Endometrial microvascular endothelial cells (primary cell): ENCODE results near the gene CA12. TPM values are rescaled to one million over a fixed set of nuclear protein-coding genes. Genes with fewer than 3 reads are reported as not detected.

Experiments
- in situ Hi-C: cut with HindIII; loops from 2 replicates; pipeline ENCODE4 v1.10.0; 2017; ENCODE audit warnings: low sequenced_read_pairs, low pct_unique_long_range_greater_than_20kb; ENCODE audit errors: inconsistent ontology term
- total RNA-seq: library from RNA; depleted of rRNA; stranded (reverse); fragments of >200 nt; gene quantifications from one replicate; pipeline ENCODE4 v1.2.3, GENCODE V29; 2015; ENCODE audit errors: inconsistent ontology term

CA12 gene
- total RNA-seq, 1 donor from 2014 or later, result 1.3 TPM

DNA sequence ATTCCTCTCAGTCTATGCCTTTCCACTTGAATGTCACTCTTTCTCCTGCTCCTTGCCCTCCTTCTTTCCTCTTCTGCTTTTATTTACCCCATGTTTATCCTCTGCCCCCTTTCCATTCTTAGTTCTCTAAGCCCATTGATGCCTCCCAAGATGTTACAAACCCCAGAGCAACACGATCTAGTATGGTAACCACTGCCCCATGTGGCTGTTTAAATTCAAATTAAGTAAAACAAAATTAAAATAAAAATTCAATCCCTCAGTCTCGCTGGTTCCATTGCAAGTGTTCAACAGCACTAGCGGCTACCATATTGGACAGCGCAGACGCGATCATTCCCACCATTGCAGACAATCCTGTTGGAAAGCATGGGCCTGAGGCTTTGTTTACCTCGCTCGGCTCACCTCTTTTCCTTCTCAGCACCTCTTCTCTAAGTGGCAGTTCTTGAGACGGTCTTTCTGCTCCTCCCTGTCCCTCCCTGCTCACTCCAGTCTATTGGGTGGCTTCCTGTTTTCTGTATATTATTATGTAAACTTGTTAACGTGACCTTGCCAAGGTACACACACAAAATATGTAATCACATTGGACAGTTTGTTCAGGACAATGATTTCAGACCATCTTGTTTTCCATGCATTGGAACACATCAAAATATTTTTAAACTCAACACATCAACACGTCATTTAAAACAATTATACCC is 21.8 kb upstream of the CA12 start:
- in situ Hi-C loops, result no loop called here

DNA sequence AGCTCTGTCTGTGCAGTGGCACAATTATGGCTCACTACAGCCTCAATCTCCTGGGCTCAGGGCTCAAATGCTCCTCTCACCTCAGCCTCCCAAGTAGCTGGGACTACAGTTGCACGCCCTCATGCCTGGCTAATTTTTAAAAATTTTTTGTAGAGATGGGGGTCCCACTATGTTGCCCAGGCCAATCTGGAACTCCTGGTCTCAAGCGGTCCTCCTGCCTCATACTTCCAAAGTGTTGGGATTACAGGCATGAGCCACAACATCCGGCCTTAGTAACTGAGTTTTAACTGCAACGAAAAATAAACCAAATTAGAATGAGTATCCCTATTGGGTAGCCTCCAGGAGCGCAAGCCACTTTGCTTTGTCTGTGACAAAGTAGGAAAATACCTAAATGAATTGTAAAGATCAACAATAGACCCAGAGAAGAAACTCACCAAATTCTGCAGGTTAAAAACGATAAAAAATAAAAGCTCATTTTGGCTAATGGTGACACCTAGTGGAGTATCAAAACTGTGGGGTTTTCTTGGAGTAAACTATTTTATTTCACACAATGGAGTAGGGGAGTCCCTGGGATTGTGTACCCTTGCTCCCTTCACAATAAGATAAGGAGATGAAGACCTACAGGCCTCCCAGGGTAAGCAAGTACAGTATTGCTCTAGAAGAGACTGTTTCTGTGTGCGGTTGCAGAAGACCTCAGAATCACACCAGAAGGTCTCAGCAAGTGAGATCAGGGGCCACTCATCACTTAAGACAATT is 21.0 kb upstream of the CA12 start:
- in situ Hi-C loops, result no loop called here

- in situ Hi-C loops, result no loop called here
Measured at GRCh38 chr15:63401714-63402497, 20.3 kb upstream of the CA12 start.

DNA sequence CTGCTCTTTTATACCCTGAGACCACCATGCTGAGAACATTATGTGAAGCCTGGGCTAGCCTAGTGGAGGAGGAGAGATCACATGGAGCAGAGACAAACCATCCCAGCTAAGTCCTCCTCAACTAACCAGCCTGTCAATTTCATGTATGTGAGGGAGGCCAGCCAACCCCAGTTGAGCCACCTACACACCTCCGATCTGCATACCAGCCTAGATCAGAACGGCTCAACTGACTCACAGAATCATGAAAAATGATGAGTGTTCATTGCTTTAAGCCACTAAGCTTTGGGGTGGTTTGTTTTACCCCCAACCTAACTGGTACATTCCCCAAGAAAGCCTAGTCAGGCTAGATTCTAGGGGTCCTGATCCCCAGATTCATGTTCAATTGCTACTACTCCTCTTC is 19.4 kb upstream of the CA12 start:
- in situ Hi-C loops, result no loop called here

- in situ Hi-C loops, result no loop called here
Measured at GRCh38 chr15:63398456-63398855, 16.8 kb upstream of the CA12 start.

DNA sequence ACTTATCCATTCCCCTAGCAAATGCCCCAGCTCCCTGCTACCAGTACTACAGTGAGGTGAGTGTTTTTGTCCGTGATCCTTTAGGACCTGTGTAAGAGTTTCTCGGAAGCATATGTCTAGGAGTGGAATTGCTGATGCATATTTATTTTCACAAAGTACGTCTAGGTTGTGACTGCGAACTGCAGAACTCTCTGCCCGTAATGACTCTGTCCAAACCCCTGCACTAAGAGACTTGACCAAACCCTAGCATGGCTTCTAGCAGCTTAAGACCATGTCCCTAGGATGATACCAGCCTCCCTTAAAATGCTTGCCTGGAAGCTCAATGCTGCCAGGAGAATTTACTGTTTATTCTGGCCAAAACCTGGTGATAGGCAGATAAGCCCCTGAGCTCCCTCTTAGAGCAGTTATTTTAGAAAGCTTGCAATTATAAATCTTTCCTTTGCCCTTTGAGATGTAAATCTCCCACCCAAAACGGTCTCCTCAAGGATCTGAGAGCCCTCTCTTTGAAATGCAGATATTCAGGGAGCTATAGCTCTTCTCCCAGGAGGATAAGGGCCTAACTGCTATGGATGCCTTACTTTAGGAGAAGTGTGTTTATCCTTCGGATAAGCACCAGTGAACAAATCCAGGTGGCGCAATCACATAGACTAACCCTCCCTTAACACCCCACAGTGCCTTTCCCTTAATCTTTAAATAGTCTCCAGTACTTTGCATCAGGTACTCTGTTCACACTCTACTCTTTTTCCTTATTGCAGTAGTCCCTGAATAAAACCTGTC is 14.7 kb upstream of the CA12 start:
- in situ Hi-C loops, result no loop called here

DNA sequence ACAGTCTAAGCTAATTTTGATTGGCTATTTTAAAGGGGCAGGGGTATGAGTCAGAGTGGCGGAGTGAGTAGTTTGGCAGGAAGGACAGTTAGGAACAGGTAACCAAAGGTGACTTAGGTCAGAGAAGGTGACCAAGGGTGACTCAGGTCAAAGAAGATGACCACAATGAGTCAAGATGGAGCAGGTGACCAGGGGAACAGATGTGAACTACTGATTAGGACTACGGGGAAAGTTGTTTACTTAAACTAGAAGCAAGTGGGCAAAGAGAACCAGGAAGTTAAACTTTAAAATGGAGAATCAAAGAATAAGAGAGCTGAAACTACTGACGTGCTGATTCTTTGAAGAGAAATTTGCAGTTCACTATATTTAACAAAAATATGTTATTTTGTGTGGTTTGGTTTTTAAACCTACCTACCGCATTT is 14.1 kb upstream of the CA12 start:
- in situ Hi-C loops, result no loop called here

- in situ Hi-C loops, result no loop called here
Measured at GRCh38 chr15:63392361-63393009, 10.8 kb upstream of the CA12 start.

DNA sequence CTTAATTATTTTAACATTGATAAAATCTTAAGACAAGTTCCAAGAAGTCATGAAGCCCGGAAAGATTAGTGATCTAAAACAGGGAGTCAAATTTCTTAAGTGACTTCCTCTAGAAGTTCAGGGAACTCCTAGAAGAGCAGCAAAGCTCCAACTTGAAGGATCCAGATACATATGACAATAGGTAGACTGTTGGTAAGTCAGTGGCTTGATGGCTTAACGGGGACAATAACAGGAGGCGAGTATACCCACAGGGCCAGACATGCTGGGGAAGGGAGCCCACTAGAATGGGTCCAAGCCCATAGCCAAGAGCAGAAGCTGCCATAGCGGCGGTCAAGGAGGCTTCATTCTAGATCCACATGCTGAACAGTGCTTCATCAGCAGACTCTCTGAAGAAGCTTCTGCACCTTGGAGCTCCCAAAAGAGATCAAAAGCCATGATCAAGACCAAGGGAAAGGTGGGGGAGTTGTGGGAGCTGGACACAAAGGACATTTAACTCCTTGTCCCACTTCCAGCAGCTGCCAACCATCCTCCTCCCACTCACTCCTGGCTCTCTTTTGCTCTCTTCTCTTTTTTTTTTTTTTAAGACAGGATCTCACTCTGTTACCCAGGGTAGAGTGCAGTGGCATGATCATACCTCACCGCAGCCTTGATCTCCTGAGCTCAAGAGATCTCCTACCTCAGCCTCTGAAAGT is 10.2 kb upstream of the CA12 start:
- in situ Hi-C loops, result no loop called here

- in situ Hi-C loops, result no loop called here
Measured at GRCh38 chr15:63390689-63391088, 9.0 kb upstream of the CA12 start.

DNA sequence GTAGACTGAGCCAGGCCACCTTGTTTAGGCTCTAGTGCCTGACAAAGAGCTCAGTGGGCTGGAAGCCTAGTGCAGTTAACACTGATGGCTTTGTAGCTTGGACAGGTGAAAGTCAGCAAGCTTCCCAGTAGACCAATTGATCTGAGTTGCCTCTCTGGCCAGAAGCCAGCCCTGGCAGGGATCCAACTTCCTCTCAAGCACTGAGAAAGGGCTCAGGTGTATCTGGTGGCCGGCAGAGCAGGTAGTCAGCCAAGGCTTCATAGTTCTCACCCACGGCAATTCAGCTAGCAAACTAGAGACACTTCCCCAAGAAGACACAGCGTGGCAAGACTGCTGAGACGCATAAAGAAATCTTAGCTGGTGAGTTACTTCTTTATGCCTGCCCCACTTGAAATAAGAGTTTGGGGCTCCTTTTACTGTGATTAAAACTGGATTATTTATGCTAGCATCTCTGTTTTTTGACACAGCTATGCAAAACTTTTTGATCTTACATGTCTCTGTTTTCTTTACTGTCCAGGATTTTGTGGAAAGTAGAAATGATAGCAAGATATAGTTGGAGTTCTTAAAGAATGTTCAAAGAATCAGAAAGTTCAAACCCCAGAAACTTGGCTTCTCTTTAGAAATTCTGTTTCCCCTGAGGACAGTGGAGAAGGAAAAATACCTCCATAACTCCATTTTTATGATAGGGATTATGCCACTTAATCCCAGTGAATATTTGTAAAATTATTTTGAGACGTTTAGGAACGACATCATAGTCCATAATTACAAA is 8.4 kb upstream of the CA12 start:
- in situ Hi-C loops, result no loop called here

GRCh38 chr15:63388511-63388910 is 6.9 kb upstream of the CA12 start:
- in situ Hi-C loops, result no loop called here

- in situ Hi-C loops, result no loop called here
Measured at GRCh38 chr15:63387748-63388493, 6.3 kb upstream of the CA12 start.

- in situ Hi-C loops, result no loop called here
Measured at GRCh38 chr15:63385911-63386531, 4.4 kb upstream of the CA12 start.

DNA sequence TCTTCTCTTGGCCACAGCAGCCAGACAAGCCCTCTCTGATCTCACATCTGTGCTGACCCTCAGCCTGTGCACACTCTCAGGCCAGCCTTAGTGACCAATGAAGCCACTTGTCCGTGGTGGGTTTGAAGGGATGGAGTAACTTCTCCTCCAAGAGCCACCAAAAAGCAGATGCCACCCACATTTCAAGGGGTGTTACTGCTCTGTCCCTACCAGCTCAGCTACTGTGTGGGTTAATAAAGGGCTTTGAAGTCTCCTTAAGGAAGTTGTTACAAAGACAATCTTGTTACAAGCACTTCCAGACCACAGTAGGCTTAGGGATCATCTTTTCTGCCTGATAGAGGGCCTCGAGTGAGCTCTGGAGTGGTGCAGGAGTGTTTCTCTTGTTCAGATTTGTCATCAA is 3.3 kb upstream of the CA12 start:
- in situ Hi-C loops, result no loop called here

- in situ Hi-C loops, result no loop called here
Measured at GRCh38 chr15:63382966-63383710, 1.5 kb upstream of the CA12 start.
